ENCODE data around the gene MTIF3.

- TF ChIP-seq EZH2 (IDR thresholded peaks at IDR 0.05; ENCODE audit: borderline replicate concordance, low read depth, low read length, poor library complexity, severe bottlenecking), result no peak
- no peak for TF ChIP-seq CTCF (conservative IDR thresholded peaks at IDR 0.05; ENCODE audit: low read depth, low read length)
Measured at GRCh38 chr13:27461940-27462584, 11.7 kb upstream of the MTIF3 start.
